HG02623 (cell line): ENCODE measurements around the gene NINL.
"Not testable (repeated sequence)": the region's sequence is repeated elsewhere in the genome, so short reads cannot be mapped to it uniquely, and the experiment has no call there.

Experiments
- ATAC-seq: cut with Tn5 transposase; IDR thresholded peaks from one replicate; pipeline ENCODE4 v1.9.1; 2021; ENCODE audit warnings: moderate library complexity; ENCODE audit not compliant: unreplicated experiment

NINL gene

DNA sequence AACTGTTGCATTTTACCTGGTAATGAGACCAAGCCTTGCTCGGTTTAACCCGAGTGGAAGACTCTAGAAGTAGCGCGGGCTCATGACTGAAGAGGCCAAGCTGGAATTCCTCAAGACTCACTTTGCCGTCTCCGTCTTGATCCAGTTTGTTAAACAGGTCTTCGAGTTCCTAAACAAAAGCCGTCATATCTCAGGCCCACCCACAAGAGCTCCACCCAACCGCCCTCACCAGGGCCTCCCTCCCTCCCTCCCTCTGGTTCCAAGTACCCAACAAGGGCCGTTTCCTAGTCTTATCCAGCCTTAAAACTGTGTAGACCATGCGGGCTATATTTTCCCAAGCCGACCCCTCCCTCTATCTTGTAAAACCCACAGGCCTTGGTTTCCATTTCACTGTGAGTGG, 81.4 kb downstream of the NINL start:
- ATAC-seq = no peak

DNA sequence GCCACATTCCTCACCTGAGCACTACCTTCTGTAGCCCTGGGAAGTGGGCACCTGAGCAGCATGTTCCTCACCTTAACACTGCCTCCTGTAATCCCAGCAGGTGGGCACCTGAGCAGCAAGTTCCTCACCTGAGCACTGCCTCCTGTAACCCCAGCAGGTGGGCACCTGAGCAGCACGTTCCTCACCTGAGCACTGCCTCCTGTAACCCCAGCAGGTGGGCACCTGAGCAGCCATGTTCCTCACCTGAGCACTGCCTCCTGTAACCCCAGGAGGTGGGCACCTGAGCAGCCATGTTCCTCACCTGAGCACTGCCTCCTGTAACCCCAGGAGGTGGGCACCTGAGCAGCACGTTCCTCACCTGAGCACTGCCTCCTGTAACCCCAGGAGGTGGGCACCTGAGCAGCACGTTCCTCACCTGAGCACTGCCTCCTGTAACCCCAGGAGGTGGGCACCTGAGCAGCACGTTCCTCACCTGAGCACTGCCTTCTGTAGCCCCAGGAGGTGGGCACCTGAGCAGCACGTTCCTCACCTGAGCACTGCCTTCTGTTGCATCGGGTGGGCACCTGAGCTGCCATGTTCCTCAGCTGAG, 82.2 kb downstream of the NINL start:
- ATAC-seq = not testable (repeated sequence)

GRCh38 chr20:25500880-25501351, 84.4 kb downstream of the NINL start:
- ATAC-seq = no peak

DNA sequence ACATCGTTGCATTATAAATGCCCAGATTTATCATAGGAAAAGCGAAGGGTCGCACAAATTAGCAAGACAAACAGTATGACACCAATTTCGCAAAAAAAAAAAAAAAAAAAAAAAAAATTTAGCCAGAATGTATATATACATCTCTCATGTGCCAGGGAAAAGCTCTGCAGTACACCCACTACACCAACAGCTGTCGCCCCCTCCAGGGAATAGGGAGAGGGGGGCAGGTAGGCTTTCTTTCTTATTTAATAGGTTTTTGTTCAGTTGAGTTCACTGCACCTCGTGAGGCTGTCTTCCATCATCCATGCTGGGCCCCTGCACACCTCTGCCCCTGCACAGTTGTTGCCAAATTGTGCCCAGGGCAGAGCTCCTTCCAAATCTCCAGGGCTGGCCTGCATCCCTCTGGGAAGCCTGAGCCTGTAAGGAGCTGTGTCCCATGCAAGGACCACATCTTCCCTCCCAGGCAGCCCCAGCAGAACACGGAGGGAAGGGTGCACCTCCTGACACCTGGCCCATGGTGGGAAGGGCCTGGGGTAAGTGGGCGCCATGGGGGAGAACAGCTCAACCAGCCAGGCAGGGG, 85.4 kb downstream of the NINL start:
- ATAC-seq = no peak

DNA sequence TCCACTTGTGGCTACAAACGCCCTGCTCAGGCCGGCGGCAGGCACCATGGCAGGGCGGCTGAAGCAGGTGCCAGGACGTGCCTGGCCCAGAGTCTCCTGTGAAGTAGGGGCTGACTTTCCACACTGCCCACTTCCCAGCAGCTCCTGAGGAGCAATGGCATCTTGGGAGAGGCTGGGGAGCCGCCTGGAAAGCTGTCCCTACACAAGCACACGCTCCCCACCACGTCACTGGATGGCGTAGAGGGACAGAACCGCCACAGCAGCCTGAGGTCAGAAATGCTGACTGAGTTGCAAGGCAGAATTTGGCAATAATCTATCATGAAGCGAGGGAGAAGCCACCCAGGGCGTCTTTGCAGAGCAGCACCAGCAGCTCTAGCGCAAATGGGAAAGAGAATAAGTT, 86.3 kb downstream of the NINL start:
- ATAC-seq = no peak

DNA sequence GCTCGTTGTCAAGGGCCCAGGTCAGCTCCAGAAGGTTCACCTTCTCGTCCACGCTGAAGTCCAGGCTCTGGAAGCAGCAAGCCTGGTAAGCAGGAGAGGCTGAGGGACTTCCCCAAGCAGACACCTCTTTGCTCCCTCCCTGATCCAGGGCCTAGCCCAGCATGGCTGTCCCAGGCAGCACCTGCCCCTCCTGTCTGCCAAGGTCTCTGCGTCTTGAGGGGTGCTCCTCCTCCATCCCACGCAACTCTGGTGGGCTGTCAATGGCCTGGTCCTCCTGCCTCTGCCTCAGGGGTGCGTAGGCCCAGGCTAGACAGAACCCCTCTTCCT, 87.1 kb downstream of the NINL start:
- ATAC-seq = no peak

GRCh38 chr20:25497586-25498279, 87.6 kb downstream of the NINL start:
- ATAC-seq = no peak

DNA sequence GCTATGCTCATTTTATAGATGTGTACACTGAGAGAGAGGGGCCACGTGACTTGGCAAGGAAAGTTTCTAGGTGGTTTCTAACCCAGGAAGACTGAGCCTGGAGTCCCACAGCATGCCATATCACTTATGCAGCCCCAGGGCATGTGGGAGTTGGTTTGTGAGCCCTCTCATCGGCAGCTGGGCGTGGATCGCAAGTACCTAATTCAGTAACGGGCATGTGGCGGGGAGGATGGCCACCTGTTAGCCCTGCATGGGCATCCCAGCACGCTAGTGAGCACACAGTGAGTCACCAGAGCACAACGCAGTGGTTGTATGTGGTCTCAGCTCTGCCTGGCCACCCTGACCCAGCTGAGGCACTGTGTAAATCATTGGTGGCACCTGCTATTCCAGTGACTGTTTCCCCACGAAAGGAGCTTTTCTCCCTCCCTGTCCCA, 88.3 kb downstream of the NINL start:
- ATAC-seq = no peak

DNA sequence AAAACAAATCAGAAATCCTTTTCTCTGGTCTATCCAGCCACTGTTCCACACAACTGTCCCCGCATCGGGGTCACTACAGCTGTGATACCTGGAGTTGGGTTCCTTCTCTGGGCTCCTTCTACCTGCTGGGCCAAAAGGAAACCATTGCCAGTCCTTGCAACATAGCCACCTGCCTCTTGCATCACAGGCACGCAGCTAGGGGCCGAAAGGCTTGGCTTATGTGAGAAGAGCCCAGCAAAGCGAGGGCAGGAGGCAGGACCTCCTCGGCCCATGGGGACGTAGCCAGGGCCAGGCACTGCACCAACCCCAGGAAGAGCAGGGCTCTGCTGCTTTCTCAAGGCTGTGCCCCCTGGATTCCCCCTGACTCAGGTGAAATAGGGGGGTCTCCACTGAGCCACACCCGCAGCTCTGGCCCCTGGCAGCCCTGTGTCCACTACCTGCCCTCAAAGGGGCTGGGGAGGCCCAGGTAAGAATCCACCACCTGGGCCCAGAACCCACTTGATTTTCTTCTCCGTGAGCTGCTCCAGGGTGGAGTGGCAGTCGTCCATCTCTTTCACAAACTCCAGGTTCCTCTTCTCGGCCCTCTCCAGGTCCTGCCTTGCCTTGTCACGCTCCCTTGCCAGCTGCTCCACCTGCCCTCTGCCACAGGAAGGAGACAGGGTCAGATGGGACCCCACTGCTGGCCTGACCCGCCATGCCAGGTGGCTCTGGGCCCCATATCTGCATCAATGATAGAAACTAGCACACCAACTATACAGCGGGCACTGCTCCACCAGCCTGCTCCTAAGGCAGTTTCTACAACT, 89.0 kb downstream of the NINL start:
- ATAC-seq = no peak

DNA sequence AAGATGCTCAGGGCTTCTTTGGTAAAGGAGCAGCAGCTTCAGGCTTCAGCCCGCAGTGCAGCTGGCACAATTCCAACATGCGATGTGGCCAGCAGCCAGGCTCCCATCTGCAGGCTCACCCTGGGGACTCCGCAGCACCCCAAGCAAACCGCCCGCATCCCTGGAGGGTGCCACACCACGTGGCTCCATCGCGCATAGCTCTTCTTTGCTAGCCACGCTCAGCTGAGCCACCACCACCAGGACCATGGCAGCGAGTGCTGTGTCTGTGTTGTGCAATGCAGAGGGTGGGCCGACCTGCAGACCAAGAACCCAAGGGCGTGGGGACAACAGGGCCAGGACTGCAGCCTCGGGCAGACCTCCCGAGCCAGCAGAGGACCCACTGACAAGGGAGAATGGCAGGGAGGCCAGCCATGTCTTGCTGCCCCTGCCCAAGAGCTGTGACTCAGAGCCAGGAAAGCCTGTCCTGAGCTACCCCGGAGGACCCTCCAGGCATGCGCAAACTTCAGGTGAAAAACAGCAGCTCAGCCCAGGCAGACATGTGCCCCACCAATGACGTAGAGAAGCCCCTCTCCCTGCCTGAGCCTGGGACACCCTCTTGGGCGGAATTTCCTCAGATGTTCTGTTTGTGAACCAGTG, 90.0 kb downstream of the NINL start:
- ATAC-seq = no peak

- ATAC-seq = no peak
Observed at GRCh38 chr20:25494506-25495188, 90.7 kb downstream of the NINL start.

DNA sequence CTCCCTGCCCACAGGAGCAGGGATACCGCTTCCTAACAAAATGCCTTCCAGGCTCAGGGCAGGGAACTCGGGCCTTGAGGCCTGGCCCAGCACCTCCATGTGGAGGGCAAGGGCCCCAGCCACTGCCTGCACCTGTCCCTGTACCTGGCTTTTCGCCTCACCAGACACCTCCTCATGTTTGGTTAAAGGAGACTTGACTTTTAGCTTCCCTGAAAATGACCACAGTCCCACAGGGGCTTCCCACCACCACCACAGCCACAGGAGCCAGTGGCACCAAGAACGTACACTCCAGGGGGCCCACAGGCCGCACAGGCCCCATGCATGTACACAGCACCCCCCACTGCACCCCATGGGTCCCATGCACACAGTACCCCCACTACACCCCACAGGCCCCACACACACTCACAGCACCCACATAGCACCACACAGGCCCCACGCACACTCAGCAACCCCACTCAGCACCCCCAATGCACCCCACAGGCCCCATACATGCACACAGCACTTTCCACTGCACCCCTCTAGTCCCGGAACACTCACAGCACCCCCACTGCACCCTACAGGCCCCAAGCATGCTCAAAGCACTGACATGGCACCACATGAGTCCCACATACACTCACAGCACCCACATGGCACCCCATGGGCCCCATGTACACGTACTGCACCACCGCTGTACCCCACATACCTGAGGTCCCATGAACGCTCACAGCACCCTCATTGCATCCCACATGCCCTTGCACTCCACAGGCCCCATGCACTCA, 91.4 kb downstream of the NINL start:
- ATAC-seq = no peak

DNA sequence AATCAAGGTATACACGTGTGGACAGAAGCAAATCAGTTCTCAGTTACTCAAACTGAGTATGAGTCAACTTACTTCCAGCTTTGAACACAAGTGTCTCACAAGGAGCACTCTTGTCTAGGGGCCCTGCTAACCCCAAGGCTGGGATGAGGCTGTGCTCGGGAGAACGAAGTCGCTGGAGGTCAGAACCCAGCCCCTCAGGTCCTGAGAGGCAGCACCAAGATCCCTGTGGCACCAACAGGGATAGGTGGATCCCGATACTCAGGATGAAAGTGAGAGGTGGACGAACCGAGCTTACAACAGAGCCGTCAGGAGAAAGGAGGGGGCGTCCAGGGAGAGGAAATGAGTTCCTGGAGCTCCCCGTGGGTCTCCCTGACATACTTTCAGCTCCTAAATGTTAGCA, 92.2 kb downstream of the NINL start:
- no peak for ATAC-seq

DNA sequence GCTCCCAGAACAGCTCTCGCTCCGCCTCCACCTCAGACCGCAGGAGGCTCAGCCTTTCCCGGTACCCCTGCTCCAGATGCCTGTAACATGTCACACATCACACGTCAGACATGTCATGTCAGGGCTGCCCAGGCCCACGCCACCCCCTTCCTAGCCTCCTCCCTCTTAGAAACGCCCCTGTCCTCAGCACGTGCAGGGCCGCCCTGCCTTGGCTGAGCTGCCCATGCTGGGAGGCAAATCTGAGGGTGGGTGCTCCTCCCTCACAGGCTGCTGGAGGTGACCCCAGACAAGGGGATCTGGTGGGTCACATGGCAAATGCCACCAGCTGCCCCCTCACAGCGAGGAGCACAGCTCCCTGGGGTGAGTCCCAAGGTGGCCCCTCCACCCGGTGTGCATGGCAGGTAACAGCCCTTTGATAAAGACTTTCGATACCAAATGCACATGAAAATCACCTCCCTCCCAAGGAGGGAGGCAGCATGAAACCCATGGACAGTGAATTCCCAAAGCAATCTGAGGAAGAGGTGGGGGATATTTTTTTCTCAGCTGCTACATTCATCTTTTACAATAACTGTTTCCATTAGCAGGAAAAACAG, 93.8 kb downstream of the NINL start:
- ATAC-seq = no peak

DNA sequence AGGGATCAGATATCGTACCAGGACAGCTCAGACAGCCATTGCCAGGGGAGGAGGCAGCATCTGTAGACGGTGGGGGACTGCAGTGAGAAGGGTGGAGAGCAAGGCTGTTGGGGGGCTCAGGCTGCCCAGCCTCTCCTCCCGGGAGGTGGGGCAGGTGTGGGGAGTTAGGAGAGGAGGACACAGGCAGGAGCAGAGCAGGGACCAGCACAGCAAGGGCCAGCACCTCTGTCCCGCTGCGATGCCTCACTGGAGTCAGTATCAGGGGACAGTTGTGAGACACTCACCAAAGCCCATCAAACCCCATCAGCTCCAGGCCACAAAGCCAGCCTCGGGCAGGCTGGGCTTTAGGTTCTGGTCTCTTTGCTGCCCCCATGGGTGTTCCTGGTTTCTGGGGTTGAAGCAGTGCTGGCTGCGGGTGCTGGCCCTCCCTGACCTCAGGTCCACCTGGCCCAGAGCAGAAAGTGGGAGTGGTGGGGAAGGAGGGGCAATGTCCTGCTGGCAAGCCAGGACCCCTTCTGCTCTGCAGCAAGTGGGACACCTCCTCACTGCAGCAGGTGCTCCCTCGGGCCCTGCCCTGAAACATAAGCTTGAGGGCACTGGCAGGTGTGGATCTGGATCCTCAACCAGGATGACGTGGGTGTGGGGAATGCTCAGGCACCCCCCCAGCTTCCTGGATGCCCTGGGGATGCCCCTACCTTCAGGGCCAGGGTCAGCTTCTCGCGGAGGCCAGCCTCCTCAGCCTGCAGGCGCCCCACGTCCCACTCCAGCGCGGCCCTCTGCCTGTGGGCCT, 94.5 kb downstream of the NINL start:
- no peak for ATAC-seq

DNA sequence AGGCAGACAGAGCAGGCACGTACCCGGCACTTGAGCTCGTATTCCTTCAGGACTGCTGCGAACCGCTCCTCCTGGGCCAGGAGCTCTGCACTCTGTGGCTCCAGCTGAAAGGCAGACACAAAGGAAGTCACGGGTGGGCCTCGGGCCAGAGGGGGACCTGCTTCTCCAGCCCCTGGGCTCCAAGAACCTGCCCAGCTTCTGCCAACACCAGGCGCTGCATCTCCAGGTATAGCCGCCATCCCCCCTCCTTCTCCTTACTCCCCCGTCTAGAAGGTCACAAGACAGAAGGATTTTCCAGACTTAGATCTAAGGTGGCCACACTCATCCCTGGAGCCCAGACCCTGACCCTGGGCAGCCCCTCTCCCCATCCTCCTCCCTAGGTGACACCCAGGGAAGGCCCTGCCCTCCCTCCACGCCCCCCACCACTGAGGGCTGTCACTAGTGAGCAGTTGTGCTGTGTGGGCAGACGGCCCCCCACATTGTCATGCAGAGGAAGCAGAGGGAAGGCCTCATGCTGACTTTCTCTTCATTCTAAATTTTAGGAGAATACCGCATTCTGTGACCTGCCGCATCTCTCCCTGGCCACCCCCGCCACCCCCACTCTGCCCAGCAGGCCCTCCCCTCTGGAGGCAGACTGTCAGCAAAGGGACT, 96.0 kb downstream of the NINL start:
- ATAC-seq = no peak

- no peak for ATAC-seq
Observed at GRCh38 chr20:25487975-25488374, 97.4 kb downstream of the NINL start.

GRCh38 chr20:25487306-25487705, 98.0 kb downstream of the NINL start:
- ATAC-seq = no peak
